Activated naive CD4-positive, alpha-beta T cell (primary cell): ENCODE measurements around the gene ERVFRD-1.

Experiments
- DNase-seq, 4 experiments: peaks; one replicate each; lab custom pipeline; 2025; lab: John Stamatoyannopoulos, UW

ERVFRD-1 gene

GRCh38 chr6:11110921-11111768, at the start of gene ERVFRD-1:
Gene ERVFRD-1, minus strand, starts transcription at chr6:11111725. Its CDS starts 6,415 bp downstream, at chr6:11105310.
- DNase-seq = no peak

GRCh38 chr6:11160199-11160598, 48.7 kb upstream of the ERVFRD-1 start:
- DNase-seq = no peak

DNA sequence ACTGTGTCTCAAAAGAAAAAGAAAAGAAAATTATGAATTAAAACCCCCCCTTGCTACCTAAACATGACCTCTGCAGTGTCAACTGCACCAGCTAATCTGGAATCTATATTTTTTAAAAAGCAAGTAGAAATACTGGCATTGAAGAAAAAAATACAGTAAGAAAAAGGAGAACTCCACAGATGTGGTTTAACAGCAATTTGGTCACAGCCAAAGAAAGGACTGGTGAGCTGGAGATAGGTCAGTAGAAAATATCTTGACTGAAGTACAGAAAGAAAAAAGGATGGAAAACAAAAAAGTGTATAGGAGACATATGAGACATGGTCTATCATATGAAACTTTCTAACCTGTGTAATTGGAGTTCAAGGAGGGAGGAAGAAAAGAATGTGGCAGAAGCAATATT, 44.1 kb upstream of the ERVFRD-1 start:
- DNase-seq = no peak

- no peak for DNase-seq
Observed at GRCh38 chr6:11153447-11153846, 41.9 kb upstream of the ERVFRD-1 start.

GRCh38 chr6:11152581-11152980, 41.1 kb upstream of the ERVFRD-1 start:
- no peak for DNase-seq

DNA sequence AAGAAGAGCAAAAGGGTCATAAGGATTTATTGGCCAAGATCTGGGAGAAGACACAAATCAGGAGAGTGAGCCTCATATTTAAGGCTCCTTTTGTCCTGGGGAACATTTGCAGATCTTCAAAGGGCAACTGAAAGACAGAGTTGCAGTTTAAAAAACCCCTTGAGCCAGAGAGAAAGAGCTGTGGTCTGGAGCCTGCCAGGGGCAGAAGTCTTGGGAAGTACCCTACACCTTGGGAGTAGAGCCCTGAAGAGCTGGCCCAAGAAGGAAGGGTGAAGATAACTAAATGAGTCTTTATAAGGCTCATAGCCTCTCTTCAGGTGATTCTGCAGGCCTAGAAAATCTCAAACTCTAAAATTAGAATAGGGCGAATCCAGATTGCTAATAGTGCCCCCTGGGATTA, 40.0 kb upstream of the ERVFRD-1 start:
- DNase-seq = no peak

DNA sequence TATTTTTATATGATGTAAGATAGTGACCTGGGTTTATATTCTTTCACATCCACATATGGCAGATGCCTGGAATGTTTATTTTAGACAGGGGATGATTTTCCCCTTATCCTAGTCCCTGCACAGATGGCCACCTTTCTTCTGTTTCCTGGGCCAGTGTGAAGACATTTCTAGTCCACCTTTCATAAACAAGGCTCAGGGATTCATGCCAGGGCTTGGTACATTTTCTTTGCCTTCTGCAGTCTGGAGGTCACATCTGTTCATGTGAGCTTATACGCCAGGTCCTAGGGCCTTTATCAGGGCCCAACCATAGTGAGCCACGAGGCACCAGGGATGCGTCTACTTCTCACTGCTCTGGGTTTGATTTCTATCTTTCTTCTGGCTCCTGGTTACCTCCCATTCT, 38.0 kb upstream of the ERVFRD-1 start:
- DNase-seq = no peak

DNA sequence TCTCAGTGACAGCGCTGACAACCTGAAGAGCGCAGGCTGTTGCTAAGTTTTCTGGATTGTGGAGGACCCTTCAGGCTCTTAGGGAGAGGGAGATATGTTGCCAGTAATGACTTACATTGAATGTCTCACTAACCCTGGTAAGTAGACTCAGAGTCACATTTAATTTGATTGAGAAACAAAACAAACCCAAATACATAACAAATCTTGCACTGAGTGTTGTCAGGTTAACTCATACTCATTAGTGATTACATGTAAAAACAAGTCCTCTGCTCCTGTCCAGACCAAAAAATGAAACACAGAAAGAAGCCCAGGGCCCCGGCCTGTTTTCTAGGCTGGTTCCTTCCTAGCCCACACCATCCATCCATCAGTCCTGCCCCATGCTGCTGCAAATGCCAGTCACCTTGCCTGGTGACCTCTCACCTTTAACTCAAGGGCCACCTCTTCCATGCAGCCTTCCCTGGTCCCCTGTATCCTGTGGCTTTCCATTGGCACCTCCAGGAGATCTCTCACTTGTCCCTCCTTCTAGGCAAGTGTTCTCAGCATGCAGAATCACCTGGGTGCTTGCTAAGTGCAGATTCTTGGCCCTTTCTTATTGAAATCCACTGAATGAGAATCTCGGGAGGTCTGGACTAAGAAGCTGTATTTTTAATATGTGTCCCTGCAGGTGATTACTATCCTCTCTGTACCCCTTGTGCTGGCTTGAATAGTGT, 34.7 kb upstream of the ERVFRD-1 start:
- no peak for DNase-seq

GRCh38 chr6:11144393-11144851, 32.9 kb upstream of the ERVFRD-1 start:
- peak; percentile 6 to 58 (median 34) for DNase-seq

GRCh38 chr6:11143394-11144371, 32.2 kb upstream of the ERVFRD-1 start:
- DNase-seq = no peak

- no peak for DNase-seq
Observed at GRCh38 chr6:11142296-11143027, 30.9 kb upstream of the ERVFRD-1 start.

GRCh38 chr6:11141295-11141694, 29.8 kb upstream of the ERVFRD-1 start:
- DNase-seq = no peak

GRCh38 chr6:11140056-11140455, 28.5 kb upstream of the ERVFRD-1 start:
- DNase-seq = no peak

GRCh38 chr6:11139051-11139960, 27.8 kb upstream of the ERVFRD-1 start:
- no peak for DNase-seq

GRCh38 chr6:11136809-11137208, 25.3 kb upstream of the ERVFRD-1 start:
- no peak for DNase-seq

DNA sequence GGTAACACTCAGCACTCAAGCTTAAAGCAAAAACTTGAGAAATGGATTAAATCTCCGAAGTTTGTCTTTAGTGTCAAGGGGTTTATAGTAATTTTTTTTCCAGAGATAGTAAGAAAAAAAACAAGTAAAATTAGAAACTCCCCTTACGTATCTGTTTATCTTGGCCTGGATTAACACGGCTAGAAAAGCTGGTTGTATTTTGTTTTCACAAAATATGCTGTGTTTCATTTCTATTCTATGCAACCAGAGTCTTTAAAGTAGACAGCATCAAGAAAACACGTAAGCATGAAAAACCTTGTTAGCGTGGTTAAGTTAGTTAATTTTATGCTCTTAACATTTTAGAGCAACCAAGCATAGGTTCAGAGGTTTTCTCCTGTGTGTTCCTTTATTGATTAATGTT, 21.8 kb upstream of the ERVFRD-1 start:
- no peak for DNase-seq

GRCh38 chr6:11132194-11132888, 20.8 kb upstream of the ERVFRD-1 start:
- DNase-seq = no peak

- no peak for DNase-seq
Observed at GRCh38 chr6:11130605-11131004, 19.1 kb upstream of the ERVFRD-1 start.

DNA sequence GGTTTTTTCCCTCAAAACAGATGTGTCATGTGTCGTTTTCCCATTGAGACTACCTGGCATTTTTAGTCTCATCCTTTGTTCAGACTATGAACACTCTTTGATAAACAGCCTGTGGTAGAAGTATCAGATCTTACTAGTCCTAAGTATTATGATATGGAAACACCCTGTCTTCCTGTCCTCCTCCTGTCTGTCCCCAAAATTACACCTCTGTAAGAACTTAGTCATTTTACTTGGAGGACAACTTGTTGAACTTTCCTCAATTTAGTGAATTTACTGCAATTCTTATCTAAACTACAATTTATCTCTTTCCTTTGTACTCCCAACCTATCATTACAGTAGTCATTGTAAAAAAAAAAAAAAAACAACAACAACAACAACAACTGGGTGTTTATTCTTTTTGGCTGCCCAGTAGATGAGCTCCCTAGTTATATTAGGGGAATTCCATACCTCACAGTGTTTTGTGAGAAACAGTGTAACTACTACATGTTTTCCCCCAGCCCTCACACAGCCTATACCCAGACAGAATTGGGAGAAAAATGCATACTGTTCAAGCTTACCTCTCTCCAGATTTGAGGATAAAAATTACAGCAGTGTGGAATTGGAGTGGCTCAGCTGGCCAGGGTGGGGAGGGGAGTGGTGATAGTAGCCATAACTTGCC, 18.5 kb upstream of the ERVFRD-1 start:
- no peak for DNase-seq
